Smooth muscle cell (in vitro differentiated cells): ENCODE measurements around the gene SLC30A10. TPM values are rescaled to one million over a fixed set of nuclear protein-coding genes. Genes with fewer than 3 reads are reported as not detected.

Experiments
- DNase-seq: peaks from one replicate; lab custom pipeline; 2025; ENCODE audit not compliant: unreplicated experiment; lab: John Stamatoyannopoulos, UW
- H2AFZ ChIP-seq: fragments of 200-600 bp; sonication (generic); 2 replicates; pipeline ENCODE4 v1.6.0; 2016; ENCODE audit warnings: antibody characterized with exemption, low read depth, mild to moderate bottlenecking
- H3F3A ChIP-seq: fragments of 200-600 bp; sonication (generic); 2 replicates; pipeline ENCODE4 v1.6.0; 2017; ENCODE audit warnings: antibody characterized with exemption, low read depth
- H3K27ac ChIP-seq: fragments of 200-600 bp; sonication (generic); 2 replicates; pipeline ENCODE4 v1.5.1; 2016; ENCODE audit warnings: low read depth, mild to moderate bottlenecking
- H3K27me3 ChIP-seq: fragments of 200-600 bp; sonication (generic); 2 replicates; pipeline ENCODE4 v1.6.1; 2016; ENCODE audit warnings: low read depth, mild to moderate bottlenecking
- H3K36me3 ChIP-seq: fragments of 200-600 bp; sonication (generic); 2 replicates; pipeline ENCODE4 v1.5.1; 2016; ENCODE audit warnings: low read depth
- H3K4me1 ChIP-seq: fragments of 200-600 bp; sonication (generic); 2 replicates; pipeline ENCODE4 v1.5.1; 2016; ENCODE audit warnings: low read depth
- H3K4me2 ChIP-seq: fragments of 200-600 bp; sonication (generic); 2 replicates; pipeline ENCODE4 v1.6.0; 2016; ENCODE audit warnings: mild to moderate bottlenecking
- H3K4me3 ChIP-seq: fragments of 200-600 bp; sonication (generic); 2 replicates; pipeline ENCODE4 v1.5.1; 2016; ENCODE audit warnings: mild to moderate bottlenecking
- H3K79me2 ChIP-seq: fragments of 200-600 bp; sonication (generic); 2 replicates; pipeline ENCODE4 v1.6.0; 2016; ENCODE audit warnings: low read depth, mild to moderate bottlenecking
- H3K9ac ChIP-seq: fragments of 200-600 bp; sonication (generic); 2 replicates; pipeline ENCODE4 v1.6.0; 2016; ENCODE audit warnings: low read depth
- H3K9me3 ChIP-seq: fragments of 200-600 bp; sonication (generic); replicated peaks from 2 replicates; pipeline ENCODE4 v1.5.1; 2016; ENCODE audit warnings: low read depth
- H4K20me1 ChIP-seq: fragments of 200-600 bp; sonication (generic); 2 replicates; pipeline ENCODE4 v1.6.0; 2016; ENCODE audit warnings: low read depth
- WGBS: methylation state at CpG from one replicate; pipeline ENCODE4 v1.1.7; 2016; ENCODE audit warnings: low lambda C conversion rate; 5-methylcytosine and 5-hydroxymethylcytosine counted together
- polyA plus RNA-seq: library from polyadenylated mRNA; unstranded; fragments of >200 nt; fragmentation: Nextera tagmentation; extraction: Ambion mirVana; gene quantifications from 2 replicates; pipeline ENCODE4 v1.2.1, GENCODE V29; 2016
- total RNA-seq: library from RNA; depleted of rRNA; stranded (reverse); fragments of >200 nt; gene quantifications from 2 replicates; pipeline ENCODE4 v1.2.3, GENCODE V29; 2014
- TF ChIP-seq, protein P1 (sequence below): fragments of 200-600 bp; sonication (generic); IDR thresholded peaks from 2 replicates; pipeline ENCODE4 v1.5.1; 2017; ENCODE audit warnings: borderline replicate concordance, mild to moderate bottlenecking, antibody characterized with exemption; ENCODE audit not compliant: insufficient read depth, poor library complexity, severe bottlenecking

The SLC30A10 gene
- total and polyA plus RNA-seq, 2 experiments from 2014 or later: not detected

- Histone ChIP-seq H3K27me3 (no peaks in the 10 kb centered on the region), H3K9me3 (no peaks in the 10 kb centered on the region), H3K36me3 (no peaks in the 10 kb centered on the region), H3K4me3 (no peak overlapping the region), H3F3A (no peaks in the 10 kb centered on the region), H3K79me2 (no peaks in the 10 kb centered on the region), H3K27ac (no peak overlapping the region), H3K9ac (no peak overlapping the region), H3K4me1 (no peaks in the 10 kb centered on the region), H3K4me2 (no peak overlapping the region), H2AFZ (no peak overlapping the region), H4K20me1 (no peaks in the 10 kb centered on the region)
- DNase-seq: no peak
- TF ChIP-seq, protein P1, sequence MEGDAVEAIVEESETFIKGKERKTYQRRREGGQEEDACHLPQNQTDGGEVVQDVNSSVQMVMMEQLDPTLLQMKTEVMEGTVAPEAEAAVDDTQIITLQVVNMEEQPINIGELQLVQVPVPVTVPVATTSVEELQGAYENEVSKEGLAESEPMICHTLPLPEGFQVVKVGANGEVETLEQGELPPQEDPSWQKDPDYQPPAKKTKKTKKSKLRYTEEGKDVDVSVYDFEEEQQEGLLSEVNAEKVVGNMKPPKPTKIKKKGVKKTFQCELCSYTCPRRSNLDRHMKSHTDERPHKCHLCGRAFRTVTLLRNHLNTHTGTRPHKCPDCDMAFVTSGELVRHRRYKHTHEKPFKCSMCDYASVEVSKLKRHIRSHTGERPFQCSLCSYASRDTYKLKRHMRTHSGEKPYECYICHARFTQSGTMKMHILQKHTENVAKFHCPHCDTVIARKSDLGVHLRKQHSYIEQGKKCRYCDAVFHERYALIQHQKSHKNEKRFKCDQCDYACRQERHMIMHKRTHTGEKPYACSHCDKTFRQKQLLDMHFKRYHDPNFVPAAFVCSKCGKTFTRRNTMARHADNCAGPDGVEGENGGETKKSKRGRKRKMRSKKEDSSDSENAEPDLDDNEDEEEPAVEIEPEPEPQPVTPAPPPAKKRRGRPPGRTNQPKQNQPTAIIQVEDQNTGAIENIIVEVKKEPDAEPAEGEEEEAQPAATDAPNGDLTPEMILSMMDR: no peak
- 100% methylated on average over 1 of the region's 1 CpG for WGBS
Measured at GRCh38 chr1:219916257-219916656, 12.1 kb downstream of the SLC30A10 start.

- Histone ChIP-seq H2AFZ (no peak overlapping the region), H3K27me3 (no peaks in the 10 kb centered on the region), H3K9ac (no peak overlapping the region), H3K4me3 (no peak overlapping the region), H3K9me3 (no peaks in the 10 kb centered on the region), H4K20me1 (no peaks in the 10 kb centered on the region), H3K4me1 (no peaks in the 10 kb centered on the region), H3K27ac (no peak overlapping the region), H3F3A (no peaks in the 10 kb centered on the region), H3K36me3 (no peaks in the 10 kb centered on the region), H3K4me2 (no peak overlapping the region), H3K79me2 (no peaks in the 10 kb centered on the region)
- no peak for DNase-seq
- TF ChIP-seq, protein P1: no peak
Measured at GRCh38 chr1:219913005-219913770, 15.2 kb downstream of the SLC30A10 start.

- H3K4me3 ChIP-seq: no peak overlapping the region
- H3K79me2 ChIP-seq: no peaks in the 10 kb centered on the region
- H3K27me3 ChIP-seq: no peaks in the 10 kb centered on the region
- no peaks in the 10 kb centered on the region for H3F3A ChIP-seq
- H3K9me3 ChIP-seq: no peaks in the 10 kb centered on the region
- TF ChIP-seq, protein P1: no peak
- no peaks in the 10 kb centered on the region for H3K4me1 ChIP-seq
- H3K4me2 ChIP-seq: no peak overlapping the region
- no peak for DNase-seq
- WGBS: 95% methylated on average over 6 of the region's 6 CpGs
- H3K36me3 ChIP-seq: no peaks in the 10 kb centered on the region
- no peaks in the 10 kb centered on the region for H4K20me1 ChIP-seq
- H3K9ac ChIP-seq: no peak overlapping the region
- no peak overlapping the region for H3K27ac ChIP-seq
- no peak overlapping the region for H2AFZ ChIP-seq
Measured at GRCh38 chr1:219910716-219911115, 17.6 kb downstream of the SLC30A10 start.

GRCh38 chr1:219909476-219909875, 18.9 kb downstream of the SLC30A10 start:
- WGBS: 76% methylated on average over 4 of the region's 4 CpGs
- TF ChIP-seq, protein P1: no peak
- Histone ChIP-seq H3K9me3 (no peaks in the 10 kb centered on the region), H3K9ac (no peak overlapping the region), H3K36me3 (no peaks in the 10 kb centered on the region), H3F3A (no peaks in the 10 kb centered on the region), H3K27me3 (no peaks in the 10 kb centered on the region), H3K4me2 (no peak overlapping the region), H3K27ac (no peak overlapping the region), H3K79me2 (no peaks in the 10 kb centered on the region), H3K4me3 (no peak overlapping the region), H2AFZ (no peak overlapping the region), H4K20me1 (no peaks in the 10 kb centered on the region), H3K4me1 (no peaks in the 10 kb centered on the region)
- no peak for DNase-seq
